ENCODE results near the gene SPPL2C.

Gene SPPL2C

GRCh38 chr17:45818699-45819098 lies 26.0 kb upstream of the SPPL2C start:
- no peak overlapping the region for H3K18ac ChIP-seq (ENCODE audit: low read length)
- H3K9ac ChIP-seq (ENCODE audit: low read length): no peak overlapping the region
- H2BK5ac ChIP-seq (ENCODE audit: low read length): no peak overlapping the region
- H2AK5ac ChIP-seq (ENCODE audit: low read length): no peak overlapping the region
- H3K4me3 ChIP-seq (ENCODE audit: low read length): no peak overlapping the region
- no peak overlapping the region for H3K4me2 ChIP-seq (ENCODE audit: low read length)
- no peak overlapping the region for H2BK120ac ChIP-seq (ENCODE audit: low read depth, low read length)
- no peak overlapping the region for H3K23ac ChIP-seq (ENCODE audit: low read length)
- H3K79me2 ChIP-seq (ENCODE audit: control insufficient read depth, insufficient read depth, low read length): no peaks in the 10 kb centered on the region
- H3K27ac ChIP-seq (ENCODE audit: low read depth, low read length): no peak overlapping the region
- WGBS (ENCODE audit: extremely low coverage, insufficient coverage, low lambda C conversion rate): no CpG with 5 or more reads among the region's 4 CpGs
- no peaks in the 10 kb centered on the region for H3K79me1 ChIP-seq (ENCODE audit: low read length)
- no peak overlapping the region for H3K4ac ChIP-seq (ENCODE audit: low read depth, low read length)
- no peak overlapping the region for H4K5ac ChIP-seq (ENCODE audit: low read length)
- no peaks in the 10 kb centered on the region for H3K27me3 ChIP-seq (ENCODE audit: insufficient read depth, low read length, poor library complexity)
- DNase-seq: no peak
- no peak overlapping the region for H2BK15ac ChIP-seq (replicated peaks; ENCODE audit: low read depth)
- H3K4me1 ChIP-seq (ENCODE audit: control insufficient read depth, low read depth, low read length): no peaks in the 10 kb centered on the region
- H3K56ac ChIP-seq (ENCODE audit: low read length): no peak overlapping the region
- no peak overlapping the region for H4K8ac ChIP-seq (ENCODE audit: low read depth, low read length)
- H3K36me3 ChIP-seq (ENCODE audit: control insufficient read depth, insufficient read depth, low read length): no peaks in the 10 kb centered on the region

- DNase-seq: no peak
- H2AK5ac ChIP-seq (ENCODE audit: low read length): no peak overlapping the region
- no peak overlapping the region for H4K8ac ChIP-seq (ENCODE audit: low read depth, low read length)
- no peak overlapping the region for H3K4ac ChIP-seq (ENCODE audit: low read depth, low read length)
- WGBS (ENCODE audit: extremely low coverage, insufficient coverage, low lambda C conversion rate): no CpG with 5 or more reads among the region's 6 CpGs
- H3K23ac ChIP-seq (ENCODE audit: low read length): no peak overlapping the region
- H3K79me1 ChIP-seq (ENCODE audit: low read length): no peaks in the 10 kb centered on the region
- H3K4me3 ChIP-seq (ENCODE audit: low read length): no peak overlapping the region
- H3K27ac ChIP-seq (ENCODE audit: low read depth, low read length): no peak overlapping the region
- no peaks in the 10 kb centered on the region for H3K27me3 ChIP-seq (ENCODE audit: insufficient read depth, low read length, poor library complexity)
- no peak overlapping the region for H2BK120ac ChIP-seq (ENCODE audit: low read depth, low read length)
- H3K18ac ChIP-seq (ENCODE audit: low read length): no peak overlapping the region
- H3K9ac ChIP-seq (ENCODE audit: low read length): no peak overlapping the region
- H3K36me3 ChIP-seq (ENCODE audit: control insufficient read depth, insufficient read depth, low read length): no peaks in the 10 kb centered on the region
- no peak overlapping the region for H2BK5ac ChIP-seq (ENCODE audit: low read length)
- no peak overlapping the region for H4K5ac ChIP-seq (ENCODE audit: low read length)
- no peaks in the 10 kb centered on the region for H3K4me1 ChIP-seq (ENCODE audit: control insufficient read depth, low read depth, low read length)
- no peaks in the 10 kb centered on the region for H3K79me2 ChIP-seq (ENCODE audit: control insufficient read depth, insufficient read depth, low read length)
- no peak overlapping the region for H3K56ac ChIP-seq (ENCODE audit: low read length)
- H3K4me2 ChIP-seq (ENCODE audit: low read length): no peak overlapping the region
- no peak overlapping the region for H2BK15ac ChIP-seq (replicated peaks; ENCODE audit: low read depth)
These were observed 25.0 kb upstream of the SPPL2C start for GRCh38 chr17:45819632-45820031.

GRCh38 chr17:45820052-45820780 lies 24.5 kb upstream of the SPPL2C start:
- H3K4ac ChIP-seq (ENCODE audit: low read depth, low read length): no peak overlapping the region

GRCh38 chr17:45821147-45821546 lies 23.5 kb upstream of the SPPL2C start:
- Histone ChIP-seq H2BK15ac (replicated peaks; ENCODE audit: low read depth) (no peak overlapping the region), H3K56ac (ENCODE audit: low read length) (no peak overlapping the region), H3K23ac (ENCODE audit: low read length) (no peak overlapping the region), H3K36me3 (ENCODE audit: control insufficient read depth, insufficient read depth, low read length) (no peaks in the 10 kb centered on the region), H3K4me3 (ENCODE audit: low read length) (no peak overlapping the region), H3K9ac (ENCODE audit: low read length) (no peak overlapping the region), H3K79me1 (ENCODE audit: low read length) (no peaks in the 10 kb centered on the region), H3K79me2 (ENCODE audit: control insufficient read depth, insufficient read depth, low read length) (no peaks in the 10 kb centered on the region), H3K18ac (ENCODE audit: low read length) (no peak overlapping the region), H3K27ac (ENCODE audit: low read depth, low read length) (no peak overlapping the region), H3K27me3 (ENCODE audit: insufficient read depth, low read length, poor library complexity) (no peaks in the 10 kb centered on the region), H4K8ac (ENCODE audit: low read depth, low read length) (no peak overlapping the region), H3K4me1 (ENCODE audit: control insufficient read depth, low read depth, low read length) (no peaks in the 10 kb centered on the region), H3K4me2 (ENCODE audit: low read length) (no peak overlapping the region), H4K5ac (ENCODE audit: low read length) (no peak overlapping the region), H3K4ac (ENCODE audit: low read depth, low read length) (no peak overlapping the region), H2BK120ac (ENCODE audit: low read depth, low read length) (no peak overlapping the region), H2BK5ac (ENCODE audit: low read length) (no peak overlapping the region), H2AK5ac (ENCODE audit: low read length) (no peak overlapping the region)
- WGBS (ENCODE audit: extremely low coverage, insufficient coverage, low lambda C conversion rate): no CpG with 5 or more reads among the region's 9 CpGs
- DNase-seq: no peak

More at GRCh38 chr17:45820052-45820780, 24.5 kb upstream of the SPPL2C start:
- H2BK120ac ChIP-seq (ENCODE audit: low read depth, low read length): no peak overlapping the region
- no peak overlapping the region for H3K18ac ChIP-seq (ENCODE audit: low read length)
- H3K4me2 ChIP-seq (ENCODE audit: low read length): no peak overlapping the region
- H3K9ac ChIP-seq (ENCODE audit: low read length): no peak overlapping the region
- no peaks in the 10 kb centered on the region for H3K79me1 ChIP-seq (ENCODE audit: low read length)
- no peaks in the 10 kb centered on the region for H3K36me3 ChIP-seq (ENCODE audit: control insufficient read depth, insufficient read depth, low read length)
- no peak overlapping the region for H4K8ac ChIP-seq (ENCODE audit: low read depth, low read length)
- H3K4me1 ChIP-seq (ENCODE audit: control insufficient read depth, low read depth, low read length): no peaks in the 10 kb centered on the region
- WGBS (ENCODE audit: extremely low coverage, insufficient coverage, low lambda C conversion rate): no CpG with 5 or more reads among the region's 6 CpGs
- H4K5ac ChIP-seq (ENCODE audit: low read length): no peak overlapping the region
- no peak overlapping the region for H2AK5ac ChIP-seq (ENCODE audit: low read length)
- no peak for DNase-seq
- no peak overlapping the region for H3K56ac ChIP-seq (ENCODE audit: low read length)
- no peak overlapping the region for H2BK5ac ChIP-seq (ENCODE audit: low read length)
- no peak overlapping the region for H3K23ac ChIP-seq (ENCODE audit: low read length)
- H3K4me3 ChIP-seq (ENCODE audit: low read length): no peak overlapping the region
- H3K27ac ChIP-seq (ENCODE audit: low read depth, low read length): no peak overlapping the region
- H2BK15ac ChIP-seq (replicated peaks; ENCODE audit: low read depth): no peak overlapping the region
- H3K79me2 ChIP-seq (ENCODE audit: control insufficient read depth, insufficient read depth, low read length): no peaks in the 10 kb centered on the region
- no peaks in the 10 kb centered on the region for H3K27me3 ChIP-seq (ENCODE audit: insufficient read depth, low read length, poor library complexity)

GRCh38 chr17:45823598-45823997 lies 21.1 kb upstream of the SPPL2C start:
- DNase-seq: no peak
- H3K36me3 ChIP-seq (ENCODE audit: control insufficient read depth, insufficient read depth, low read length): no peaks in the 10 kb centered on the region

GRCh38 chr17:45824475-45824874 lies 20.2 kb upstream of the SPPL2C start:
- no peak overlapping the region for H3K56ac ChIP-seq (ENCODE audit: low read length)
- no peaks in the 10 kb centered on the region for H3K79me1 ChIP-seq (ENCODE audit: low read length)
- no peak overlapping the region for H3K9ac ChIP-seq (ENCODE audit: low read length)
- H3K4me2 ChIP-seq (ENCODE audit: low read length): no peak overlapping the region
- WGBS (ENCODE audit: extremely low coverage, insufficient coverage, low lambda C conversion rate): no CpG with 5 or more reads among the region's 7 CpGs
- H3K4me1 ChIP-seq (ENCODE audit: control insufficient read depth, low read depth, low read length): no peaks in the 10 kb centered on the region
- H4K8ac ChIP-seq (ENCODE audit: low read depth, low read length): no peak overlapping the region
- no peak overlapping the region for H3K23ac ChIP-seq (ENCODE audit: low read length)
- H3K36me3 ChIP-seq (ENCODE audit: control insufficient read depth, insufficient read depth, low read length): no peaks in the 10 kb centered on the region
- no peak overlapping the region for H2BK5ac ChIP-seq (ENCODE audit: low read length)
- no peak overlapping the region for H4K5ac ChIP-seq (ENCODE audit: low read length)
- H2AK5ac ChIP-seq (ENCODE audit: low read length): no peak overlapping the region
- no peaks in the 10 kb centered on the region for H3K27me3 ChIP-seq (ENCODE audit: insufficient read depth, low read length, poor library complexity)
- DNase-seq: peak; percentile 43
- no peak overlapping the region for H3K27ac ChIP-seq (ENCODE audit: low read depth, low read length)
- H2BK15ac ChIP-seq (replicated peaks; ENCODE audit: low read depth): no peak overlapping the region
- no peak overlapping the region for H2BK120ac ChIP-seq (ENCODE audit: low read depth, low read length)
- no peak overlapping the region for H3K18ac ChIP-seq (ENCODE audit: low read length)
- H3K4ac ChIP-seq (ENCODE audit: low read depth, low read length): no peak overlapping the region
- H3K4me3 ChIP-seq (ENCODE audit: low read length): no peak overlapping the region
- no peaks in the 10 kb centered on the region for H3K79me2 ChIP-seq (ENCODE audit: control insufficient read depth, insufficient read depth, low read length)

More at GRCh38 chr17:45823598-45823997, 21.1 kb upstream of the SPPL2C start:
- no peaks in the 10 kb centered on the region for H3K4me1 ChIP-seq (ENCODE audit: control insufficient read depth, low read depth, low read length)
- H3K4ac ChIP-seq (ENCODE audit: low read depth, low read length): no peak overlapping the region
- no peaks in the 10 kb centered on the region for H3K79me2 ChIP-seq (ENCODE audit: control insufficient read depth, insufficient read depth, low read length)
- H2AK5ac ChIP-seq (ENCODE audit: low read length): no peak overlapping the region
- H3K56ac ChIP-seq (ENCODE audit: low read length): no peak overlapping the region
- no peak overlapping the region for H4K5ac ChIP-seq (ENCODE audit: low read length)
- no peak overlapping the region for H3K9ac ChIP-seq (ENCODE audit: low read length)
- H2BK120ac ChIP-seq (ENCODE audit: low read depth, low read length): no peak overlapping the region
- H3K23ac ChIP-seq (ENCODE audit: low read length): no peak overlapping the region
- H3K27me3 ChIP-seq (ENCODE audit: insufficient read depth, low read length, poor library complexity): no peaks in the 10 kb centered on the region
- H4K8ac ChIP-seq (ENCODE audit: low read depth, low read length): no peak overlapping the region
- H3K18ac ChIP-seq (ENCODE audit: low read length): no peak overlapping the region
- no peak overlapping the region for H3K27ac ChIP-seq (ENCODE audit: low read depth, low read length)
- no peak overlapping the region for H3K4me3 ChIP-seq (ENCODE audit: low read length)
- no peak overlapping the region for H2BK15ac ChIP-seq (replicated peaks; ENCODE audit: low read depth)
- H3K79me1 ChIP-seq (ENCODE audit: low read length): no peaks in the 10 kb centered on the region
- no peak overlapping the region for H2BK5ac ChIP-seq (ENCODE audit: low read length)
- no peak overlapping the region for H3K4me2 ChIP-seq (ENCODE audit: low read length)
- no CpG with 5 or more reads among the region's 10 CpGs for WGBS (ENCODE audit: extremely low coverage, insufficient coverage, low lambda C conversion rate)
